Adrenal gland (tissue), 12 donors: ENCODE results near the gene TFEC. TPM values are rescaled to one million over a fixed set of nuclear protein-coding genes. Genes with fewer than 3 reads are reported as not detected.
A peak's percentile ranks its signal among the peaks of the same experiment; 100 is the strongest.

Experiments
- DNase-seq, 7 donors: peaks; one replicate each; pipeline ENCODE4 v3.0.0-alpha.2; 2019 to 2020
- H3K27ac ChIP-seq, 5 donors: fragments of 200-600 bp; sonication (generic) in 4 of 5; 1 replicate in 3 of 5; 2 replicates in 2 of 5; pipeline versions ENCODE4 v1.5.1 to v1.8.0; 2016 to 2020; ENCODE audit warnings: mild to moderate bottlenecking in 1 of 5
- H3K27me3 ChIP-seq: fragments of 200-600 bp; 2 replicates; pipeline ENCODE4 v1.8.0; 2021
- H3K36me3 ChIP-seq, 2 donors: fragments of 200-600 bp; replicated peaks in 1 of 2; 1 replicate in 1 of 2; 2 replicates in 1 of 2; pipeline versions ENCODE4 v1.5.1 to v1.8.0; 2018 to 2022
- H3K4me1 ChIP-seq, 2 donors: fragments of 200-600 bp; replicated peaks in 1 of 2; 1 replicate in 1 of 2; 2 replicates in 1 of 2; pipeline versions ENCODE4 v1.5.1 to v1.8.0; 2018 to 2021
- H3K4me3 ChIP-seq, 4 donors: fragments of 200-600 bp; sonication (generic) in 3 of 4; one replicate each; pipeline ENCODE4 v1.5.1; 2016 to 2018
- H3K9me3 ChIP-seq, 3 donors: fragments of 200-600 bp; sonication (generic) in 1 of 3; replicated peaks in 1 of 3; 1 replicate in 2 of 3; 2 replicates in 1 of 3; pipeline versions ENCODE4 v1.5.1 to v1.8.0; 2016 to 2021
- POLR2A ChIP-seq, 2 donors: fragments of 450-650 bp; IDR thresholded peaks; one replicate each; pipeline ENCODE4 v1.6.1; 2017; ENCODE audit warnings: antibody characterized with exemption in 2 of 2, mild to moderate bottlenecking in 2 of 2, moderate library complexity in 1 of 2
- WGBS, 4 donors: extraction: QIAGEN DNeasy Blood & Tissue Kit in 2 of 4; methylation state at CpG; one replicate each; pipeline versions ENCODE4 v1.1.5 to v1.1.7; 2013 to 2017; 5-methylcytosine and 5-hydroxymethylcytosine counted together
- intact Hi-C, 2 donors: fragments of 100-400 bp; cut with DNase I; formaldehyde crosslinking; loops; one replicate each; pipeline versions ENCODE4 v1.14.1 to v1.15.0; 2022 to 2023
- polyA plus RNA-seq, 3 donors: library from polyadenylated mRNA; stranded (reverse); fragments of 200-250 nt in 2 of 3; fragments of 350-450 nt in 1 of 3; fragmentation: Illumina TruSeq in 1 of 3; extraction: RNeasy Lipid Tissue Mini Kit (QIAGEN cat#74804) in 1 of 3; gene quantifications; one replicate each; pipeline ENCODE4 v1.2.3, GENCODE V29; 2013 to 2014
- total RNA-seq, 9 donors: library from RNA; depleted of rRNA in 4 of 9; stranded (reverse); fragments of >200 nt in 4 of 9; fragments of 120-200 nt in 1 of 9; fragmentation: NEBNext Ultra II Directional in 1 of 9; extraction: Animal tissue kit (Norgen Biotek cat#: 25700) in 1 of 9; gene quantifications; one replicate each; pipeline versions ENCODE4 v1.1.0 to v1.2.4, GENCODE V29; 2013 to 2023
- TF ChIP-seq, protein P1 (sequence below), 6 experiments: fragments of 450-650 bp in 4 of 6; fragments of 200-600 bp in 2 of 6; sonication (generic) in 1 of 6; IDR thresholded peaks; 1 replicate in 5 of 6; 2 replicates in 1 of 6; pipeline versions ENCODE4 v1.5.1 to v1.8.0; 2016 to 2021; ENCODE audit warnings: antibody characterized with exemption in 6 of 6, mild to moderate bottlenecking in 2 of 6, moderate library complexity in 1 of 6
- donor health status: healthy with polysubstance abuse.
- donor health status: Bipolar disorder and iron deficiency.
- donor health status: DM: yes; HTN: yes; CAD: no.
- donor health status: DM: no; HTN: no; CAD: no.
- donor health status: DM: no; HTN: no; CAD: no.
- donor health status: DM: yes; HTN: yes; CAD: no.

TFEC gene
- total and polyA plus RNA-seq, 12 donors, result 1.00 to 16.4 (median 4.5) TPM

DNA sequence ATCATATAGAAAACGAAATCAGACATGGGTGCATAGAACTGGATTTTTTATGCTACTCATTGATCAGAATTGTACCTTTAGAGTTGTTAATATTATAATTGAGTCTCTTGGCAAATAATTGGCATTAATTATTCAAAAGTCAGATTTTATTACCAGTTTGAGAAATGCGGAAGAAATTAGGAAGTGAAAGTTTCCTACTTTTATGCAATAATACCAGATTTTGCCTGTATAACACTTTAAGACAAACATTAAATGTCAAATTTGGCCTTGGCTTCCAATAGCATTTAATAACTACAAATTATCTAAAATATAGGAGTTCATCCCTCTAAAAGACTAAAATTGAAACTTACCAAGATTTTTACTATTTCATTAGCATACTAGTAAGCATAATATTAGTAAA lies 6.8 kb upstream of the TFEC start:
- Histone ChIP-seq H3K9me3 (no peaks in the 10 kb centered on the region), H3K27ac (no peak overlapping the region), H3K36me3 (no peaks in the 10 kb centered on the region), H3K4me1 (no peaks in the 10 kb centered on the region), H3K27me3 (no peaks in the 10 kb centered on the region), H3K4me3 (no peak overlapping the region)
- TF ChIP-seq, protein P1, sequence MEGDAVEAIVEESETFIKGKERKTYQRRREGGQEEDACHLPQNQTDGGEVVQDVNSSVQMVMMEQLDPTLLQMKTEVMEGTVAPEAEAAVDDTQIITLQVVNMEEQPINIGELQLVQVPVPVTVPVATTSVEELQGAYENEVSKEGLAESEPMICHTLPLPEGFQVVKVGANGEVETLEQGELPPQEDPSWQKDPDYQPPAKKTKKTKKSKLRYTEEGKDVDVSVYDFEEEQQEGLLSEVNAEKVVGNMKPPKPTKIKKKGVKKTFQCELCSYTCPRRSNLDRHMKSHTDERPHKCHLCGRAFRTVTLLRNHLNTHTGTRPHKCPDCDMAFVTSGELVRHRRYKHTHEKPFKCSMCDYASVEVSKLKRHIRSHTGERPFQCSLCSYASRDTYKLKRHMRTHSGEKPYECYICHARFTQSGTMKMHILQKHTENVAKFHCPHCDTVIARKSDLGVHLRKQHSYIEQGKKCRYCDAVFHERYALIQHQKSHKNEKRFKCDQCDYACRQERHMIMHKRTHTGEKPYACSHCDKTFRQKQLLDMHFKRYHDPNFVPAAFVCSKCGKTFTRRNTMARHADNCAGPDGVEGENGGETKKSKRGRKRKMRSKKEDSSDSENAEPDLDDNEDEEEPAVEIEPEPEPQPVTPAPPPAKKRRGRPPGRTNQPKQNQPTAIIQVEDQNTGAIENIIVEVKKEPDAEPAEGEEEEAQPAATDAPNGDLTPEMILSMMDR (IDR thresholded peaks at IDR 0.05), result no peak
- no peak for TF ChIP-seq POLR2A (IDR thresholded peaks at IDR 0.05)
- DNase-seq, result no peak
- 67 to 83% (median 75%) methylated on average over 2 of the region's 2 CpGs for WGBS, 4 donors
- intact Hi-C loops, result no loop called here

DNA sequence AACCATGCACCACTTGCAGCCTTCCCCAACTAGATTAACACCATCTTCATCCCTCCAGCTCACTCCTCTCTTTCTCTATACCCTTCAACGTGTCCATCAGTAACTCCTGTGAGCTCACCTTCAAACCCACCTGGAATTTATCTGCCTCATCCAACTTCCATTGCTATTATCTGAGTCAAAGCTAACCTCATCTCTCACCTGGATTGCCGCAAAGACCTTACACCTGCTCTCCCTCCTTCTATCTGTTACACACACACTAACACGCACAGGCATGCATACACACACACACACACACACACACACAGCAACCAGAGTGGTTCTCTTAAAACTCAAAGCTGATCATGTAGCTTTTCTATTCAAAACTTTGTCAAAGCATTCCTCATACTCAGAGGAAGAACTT lies 3.8 kb upstream of the TFEC start:
- Histone ChIP-seq H3K4me3 (no peak overlapping the region), H3K9me3 (no peaks in the 10 kb centered on the region), H3K4me1 (no peaks in the 10 kb centered on the region), H3K27ac (no peak overlapping the region), H3K36me3 (no peaks in the 10 kb centered on the region), H3K27me3 (no peaks in the 10 kb centered on the region)
- DNase-seq, result no peak
- TF ChIP-seq, protein P1 (IDR thresholded peaks at IDR 0.05), result no peak
- TF ChIP-seq POLR2A (IDR thresholded peaks at IDR 0.05), result no peak
- 70 to 80% (median 78%) methylated on average over 3 of the region's 3 CpGs for WGBS, 4 donors
- intact Hi-C loops, result no loop called here

DNA sequence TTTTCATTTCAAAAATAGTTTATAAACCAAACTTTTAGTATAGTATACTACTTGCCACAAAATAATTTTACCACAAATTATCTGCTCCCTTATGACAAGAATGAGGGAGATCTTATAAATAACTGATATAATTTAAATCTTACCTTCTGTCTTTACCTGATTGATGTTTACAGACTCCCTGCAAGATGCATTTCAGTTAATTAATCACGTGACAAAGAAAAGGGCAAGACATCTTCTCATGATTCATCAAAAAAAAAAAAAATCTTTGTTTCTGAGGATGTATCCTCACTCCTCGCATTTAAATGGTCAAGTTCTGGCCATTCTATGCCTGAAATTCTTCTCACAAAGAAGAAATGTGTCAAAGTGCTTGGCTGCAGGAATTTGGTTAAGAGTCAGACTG lies 2.3 kb upstream of the TFEC start:
- Histone ChIP-seq H3K4me1 (no peaks in the 10 kb centered on the region), H3K4me3 (no peak overlapping the region), H3K27me3 (no peaks in the 10 kb centered on the region), H3K27ac (no peak overlapping the region), H3K36me3 (no peaks in the 10 kb centered on the region), H3K9me3 (no peaks in the 10 kb centered on the region)
- TF ChIP-seq, protein P1 (IDR thresholded peaks at IDR 0.05), result no peak
- TF ChIP-seq POLR2A (IDR thresholded peaks at IDR 0.05), result no peak
- DNase-seq, result no peak
- intact Hi-C loops, result no loop called here
- WGBS, 4 donors, result 57 to 85% (median 78%) methylated on average over 2 of the region's 2 CpGs

DNA sequence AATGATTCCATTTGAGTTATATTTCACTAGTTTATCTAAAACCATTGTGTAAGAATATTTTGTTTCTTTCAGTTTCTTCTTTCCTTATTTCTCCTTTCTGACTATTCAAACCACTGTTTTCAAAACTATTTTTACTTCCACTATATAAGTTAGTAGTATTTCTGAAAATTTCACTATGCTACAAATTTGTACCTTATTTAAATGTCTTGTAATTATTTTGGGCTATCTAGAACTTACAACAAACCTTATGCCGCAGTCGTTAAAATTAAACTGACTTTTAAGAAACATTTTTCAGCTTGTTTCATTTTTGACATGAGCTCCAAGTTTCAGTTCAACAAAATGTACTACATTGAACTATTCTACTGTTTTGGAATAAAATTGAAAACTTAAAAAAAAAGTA lies 1.8 kb downstream of the TFEC start:
- no peaks in the 10 kb centered on the region for H3K27me3 ChIP-seq
- no peaks in the 10 kb centered on the region for H3K36me3 ChIP-seq
- no peak overlapping the region for H3K27ac ChIP-seq
- no peak for TF ChIP-seq POLR2A (IDR thresholded peaks at IDR 0.05)
- TF ChIP-seq, protein P1 (IDR thresholded peaks at IDR 0.05), result no peak
- peak overlapping the region in 1 of 4 donors; percentile 4 for H3K4me3 ChIP-seq
- no peaks in the 10 kb centered on the region for H3K4me1 ChIP-seq
- intact Hi-C loops, result no loop called here
- H3K9me3 ChIP-seq, result no peaks in the 10 kb centered on the region
- no peak for DNase-seq
- 69 to 84% (median 81%) methylated on average over 2 of the region's 2 CpGs for WGBS, 4 donors
